ENCODE results near the gene CELA1. TPM values are rescaled to one million over a fixed set of nuclear protein-coding genes. Genes with fewer than 3 reads are reported as not detected.

Gene CELA1
- total and polyA plus RNA-seq, 2 experiments from 2014 or later: not detected

GRCh38 chr12:51392556-51393237 lies 46.2 kb upstream of the CELA1 start:
- Histone ChIP-seq H3F3A (ENCODE audit: insufficient read depth) (peaks cover 45% of the 10 kb centered on the region), H3K79me2 (ENCODE audit: insufficient read depth) (no peaks in the 10 kb centered on the region), H3K36me3 (ENCODE audit: low read depth) (no peaks in the 10 kb centered on the region), H3K9me3 (ENCODE audit: low read depth) (no peaks in the 10 kb centered on the region), H2AFZ (peak overlapping the region; percentile 87), H3K4me3 (peak overlapping the region; percentile 73), H3K27ac (peak overlapping the region; percentile 85), H3K9me2 (ENCODE audit: insufficient read depth) (no peaks in the 10 kb centered on the region), H3K4me2 (ENCODE audit: unreplicated experiment) (peak overlapping the region; percentile 86), H3K9ac (peak overlapping the region; percentile 66), H3K27me3 (replicated peaks; ENCODE audit: insufficient read depth) (no peaks in the 10 kb centered on the region), H4K20me1 (ENCODE audit: insufficient read depth) (no peaks in the 10 kb centered on the region), H3K4me1 (ENCODE audit: insufficient read depth) (peaks cover 45% of the 10 kb centered on the region)
- no peak for TF ChIP-seq EZH2 (IDR thresholded peaks at IDR 0.05; ENCODE audit: insufficient read depth, poor library complexity, severe bottlenecking)
- TF ChIP-seq EZH2phosphoT487 (IDR thresholded peaks at IDR 0.05; ENCODE audit: insufficient read depth, low read depth): no peak
- in situ Hi-C loops (cut with MboI): no loop called here
- DNase-seq: peak; percentile 83
- 20 to 21% methylated on average over 21 to 22 of the region's 22 CpGs for WGBS, 2 experiments (ENCODE audit: low coverage in 1 of 2, low lambda C conversion rate in 2 of 2, missing lambda C conversion rate in 2 of 2)

GRCh38 chr12:51391283-51392123 lies 45.0 kb upstream of the CELA1 start, which contains the start of gene GALNT6:
Gene GALNT6 (minus strand): TSS chr12:51391406. CDS start chr12:51379781, 11,625 bp downstream.
- Histone ChIP-seq H3K79me2 (ENCODE audit: insufficient read depth) (no peaks in the 10 kb centered on the region), H3K4me3 (peak within 1 kb of the TSS; percentile 73), H3K27me3 (replicated peaks; ENCODE audit: insufficient read depth) (no peaks in the 10 kb centered on the region), H3K9ac (peak within 1 kb of the TSS; percentile 66), H3F3A (ENCODE audit: insufficient read depth) (peaks cover 45% of the 10 kb centered on the region), H3K9me2 (ENCODE audit: insufficient read depth) (no peaks in the 10 kb centered on the region), H3K9me3 (ENCODE audit: low read depth) (no peaks in the 10 kb centered on the region), H4K20me1 (ENCODE audit: insufficient read depth) (no peaks in the 10 kb centered on the region), H3K4me2 (ENCODE audit: unreplicated experiment) (peak within 1 kb of the TSS; percentile 86), H3K4me1 (ENCODE audit: insufficient read depth) (peaks cover 46% of the 10 kb centered on the region), H2AFZ (peak within 1 kb of the TSS; percentile 87), H3K27ac (no peak within 1 kb of the TSS), H3K36me3 (ENCODE audit: low read depth) (no peaks in the 10 kb centered on the region)
- in situ Hi-C loops (cut with MboI): no loop called here
- DNase-seq: peak; percentile 56
- WGBS, 2 experiments (ENCODE audit: low coverage in 1 of 2, low lambda C conversion rate in 2 of 2, missing lambda C conversion rate in 2 of 2): 4 to 5% methylated on average over 33 to 69 of the region's 73 CpGs
- no peak for TF ChIP-seq EZH2 (IDR thresholded peaks at IDR 0.05; ENCODE audit: insufficient read depth, poor library complexity, severe bottlenecking)

- Histone ChIP-seq H3K4me2 (ENCODE audit: unreplicated experiment) (peak overlapping the region; percentile 86), H3K79me2 (ENCODE audit: insufficient read depth) (no peaks in the 10 kb centered on the region), H3K9me2 (ENCODE audit: insufficient read depth) (no peaks in the 10 kb centered on the region), H3K9me3 (ENCODE audit: low read depth) (no peaks in the 10 kb centered on the region), H4K20me1 (ENCODE audit: insufficient read depth) (no peaks in the 10 kb centered on the region), H3K27ac (no peak overlapping the region), H2AFZ (peak overlapping the region; percentile 87), H3K9ac (peak overlapping the region; percentile 66), H3K4me1 (ENCODE audit: insufficient read depth) (peaks cover 46% of the 10 kb centered on the region), H3K4me3 (peak overlapping the region; percentile 73), H3F3A (ENCODE audit: insufficient read depth) (peaks cover 45% of the 10 kb centered on the region), H3K36me3 (ENCODE audit: low read depth) (no peaks in the 10 kb centered on the region), H3K27me3 (replicated peaks; ENCODE audit: insufficient read depth) (no peaks in the 10 kb centered on the region)
- DNase-seq: no peak
- WGBS, 2 experiments (ENCODE audit: low coverage in 1 of 2, low lambda C conversion rate in 2 of 2, missing lambda C conversion rate in 2 of 2): 80 to 82% methylated on average over 8 of the region's 8 CpGs
- in situ Hi-C loops (cut with MboI): no loop called here
- no peak for TF ChIP-seq EZH2phosphoT487 (IDR thresholded peaks at IDR 0.05; ENCODE audit: insufficient read depth, low read depth)
- no peak for TF ChIP-seq EZH2 (IDR thresholded peaks at IDR 0.05; ENCODE audit: insufficient read depth, poor library complexity, severe bottlenecking)
Measured at GRCh38 chr12:51390891-51391282, 44.4 kb upstream of the CELA1 start.

GRCh38 chr12:51390457-51390856 lies 44.0 kb upstream of the CELA1 start:
- no peak for DNase-seq
- 94 to 99% methylated on average over 6 of the region's 6 CpGs for WGBS, 2 experiments (ENCODE audit: low coverage in 1 of 2, low lambda C conversion rate in 2 of 2, missing lambda C conversion rate in 2 of 2)
- Histone ChIP-seq H3K27ac (no peak overlapping the region), H3K9me3 (ENCODE audit: low read depth) (no peaks in the 10 kb centered on the region), H3K4me3 (no peak overlapping the region), H3K27me3 (replicated peaks; ENCODE audit: insufficient read depth) (no peaks in the 10 kb centered on the region), H2AFZ (no peak overlapping the region; the same call in 1 of the 2 replicates), H3F3A (ENCODE audit: insufficient read depth) (peaks cover 45% of the 10 kb centered on the region), H3K9ac (no peak overlapping the region), H3K36me3 (ENCODE audit: low read depth) (no peaks in the 10 kb centered on the region), H3K4me2 (ENCODE audit: unreplicated experiment) (no peak overlapping the region), H3K79me2 (ENCODE audit: insufficient read depth) (no peaks in the 10 kb centered on the region), H3K4me1 (ENCODE audit: insufficient read depth) (peaks cover 46% of the 10 kb centered on the region), H4K20me1 (ENCODE audit: insufficient read depth) (no peaks in the 10 kb centered on the region), H3K9me2 (ENCODE audit: insufficient read depth) (no peaks in the 10 kb centered on the region)
- in situ Hi-C loops (cut with MboI): no loop called here
- no peak for TF ChIP-seq EZH2 (IDR thresholded peaks at IDR 0.05; ENCODE audit: insufficient read depth, poor library complexity, severe bottlenecking)
- TF ChIP-seq EZH2phosphoT487 (IDR thresholded peaks at IDR 0.05; ENCODE audit: insufficient read depth, low read depth): no peak
